ENCODE measurements around the gene MYO1A. TPM values are rescaled to one million over a fixed set of nuclear protein-coding genes. Genes with fewer than 3 reads are reported as not detected.

The MYO1A gene
- total RNA-seq, 2 experiments from 2014 or later = 0.19 to 0.47 TPM

- Histone ChIP-seq H3K9me3 (ENCODE audit: low read length) (peaks cover 4% of the 10 kb centered on the region; the same call in 1 of the 2 replicates), H3K79me2 (ENCODE audit: insufficient read depth, low read depth, low read length) (peaks cover 5% of the 10 kb centered on the region), H4K20me1 (ENCODE audit: insufficient read depth, low read length) (no peaks in the 10 kb centered on the region), H3K4me2 (ENCODE audit: low read length) (peak overlapping the region; percentile 42), H3K27ac (ENCODE audit: low read depth, low read length, poor library complexity, severe bottlenecking) (peak overlapping the region; percentile 46), H3K9me2 (ENCODE audit: insufficient read depth, low read length) (no peaks in the 10 kb centered on the region), H3K4me1 (ENCODE audit: insufficient read depth, low read length, poor library complexity, severe bottlenecking) (peaks cover 19% of the 10 kb centered on the region), H3K36me3 (ENCODE audit: insufficient read depth, low read length) (peaks cover 95% of the 10 kb centered on the region), H2AFZ (ENCODE audit: low read length) (no peak overlapping the region), H3K4me3 (ENCODE audit: low read depth, low read length, poor library complexity, severe bottlenecking) (peak overlapping the region; percentile 12)
- no TSS peak for BruUV-seq (replicated peaks)
- POLR2A ChIA-PET = interaction anchor here (0.6 to 1.8 kb wide), 2 partner anchors 48 to 73 kb away, joined by 3 to 4 read pairs; no protein-coding TSS in a partner anchor
- CTCF ChIA-PET (ENCODE audit: unreplicated experiment) = no interaction called here
- peak; percentile 28 for DNase-seq (ENCODE audit: low spot score)
- no peak for TF ChIP-seq EZH2phosphoT487 (IDR thresholded peaks at IDR 0.05; ENCODE audit: borderline replicate concordance, low read depth, low read length)
- TF ChIP-seq CTCF (conservative IDR thresholded peaks at IDR 0.05; ENCODE audit: low read length) = no peak
- intact Hi-C loops (cut with micrococcal nuclease; ENCODE audit: unreplicated experiment) = loop anchor here (5.0 kb wide), 1 partner anchor 307 kb away; no protein-coding TSS in a partner anchor
Measured at GRCh38 chr12:57063991-57064685, 14.2 kb upstream of the MYO1A start.

- no TSS peak for BruUV-seq (replicated peaks)
- Histone ChIP-seq H4K20me1 (ENCODE audit: insufficient read depth, low read length) (no peaks in the 10 kb centered on the region), H3K27ac (ENCODE audit: low read depth, low read length, poor library complexity, severe bottlenecking) (no peak overlapping the region), H3K36me3 (ENCODE audit: insufficient read depth, low read length) (peaks cover 89% of the 10 kb centered on the region), H3K4me3 (ENCODE audit: low read depth, low read length, poor library complexity, severe bottlenecking) (no peak overlapping the region), H3K9me2 (ENCODE audit: insufficient read depth, low read length) (no peaks in the 10 kb centered on the region), H3K9me3 (ENCODE audit: low read length) (no peaks in the 10 kb centered on the region), H3K4me2 (ENCODE audit: low read length) (0 out of 2 replicates have a peak overlapping the region, but pooled peaks have one; percentile 8), H3K4me1 (ENCODE audit: insufficient read depth, low read length, poor library complexity, severe bottlenecking) (peaks cover 12% of the 10 kb centered on the region), H2AFZ (ENCODE audit: low read length) (no peak overlapping the region), H3K79me2 (ENCODE audit: insufficient read depth, low read depth, low read length) (no peaks in the 10 kb centered on the region)
- no peak for DNase-seq (ENCODE audit: low spot score)
- intact Hi-C loops (cut with micrococcal nuclease; ENCODE audit: unreplicated experiment) = no loop called here
- TF ChIP-seq EZH2phosphoT487 (IDR thresholded peaks at IDR 0.05; ENCODE audit: borderline replicate concordance, low read depth, low read length) (no peak), CTCF (conservative IDR thresholded peaks at IDR 0.05; ENCODE audit: low read length) (no peak)
- CTCF ChIA-PET (ENCODE audit: unreplicated experiment) = no interaction called here
- POLR2A ChIA-PET = no interaction called here
Measured at GRCh38 chr12:57058454-57058853, 8.5 kb upstream of the MYO1A start.

Measured in OCI-LY7 (cell line).